Subcutaneous adipose tissue (tissue), 4 donors: ENCODE results near the gene MRPL39. TPM values are rescaled to one million over a fixed set of nuclear protein-coding genes. Genes with fewer than 3 reads are reported as not detected.

Experiments
- total RNA-seq, 4 donors: library from RNA; depleted of rRNA; stranded (reverse); fragments of >200 nt; gene quantifications; one replicate each; pipeline ENCODE4 v1.1.0, GENCODE V29; 2016
- TF ChIP-seq, protein P1 (sequence below): fragments of 450-650 bp; IDR thresholded peaks from one replicate; pipeline ENCODE4 v1.5.1; 2016; ENCODE audit warnings: low read depth, mild to moderate bottlenecking, control low read depth, antibody characterized with exemption, moderate library complexity

Gene MRPL39
- total RNA-seq, 4 donors from 2014 or later = 13.0 to 36.7 (median 16.2) TPM

DNA sequence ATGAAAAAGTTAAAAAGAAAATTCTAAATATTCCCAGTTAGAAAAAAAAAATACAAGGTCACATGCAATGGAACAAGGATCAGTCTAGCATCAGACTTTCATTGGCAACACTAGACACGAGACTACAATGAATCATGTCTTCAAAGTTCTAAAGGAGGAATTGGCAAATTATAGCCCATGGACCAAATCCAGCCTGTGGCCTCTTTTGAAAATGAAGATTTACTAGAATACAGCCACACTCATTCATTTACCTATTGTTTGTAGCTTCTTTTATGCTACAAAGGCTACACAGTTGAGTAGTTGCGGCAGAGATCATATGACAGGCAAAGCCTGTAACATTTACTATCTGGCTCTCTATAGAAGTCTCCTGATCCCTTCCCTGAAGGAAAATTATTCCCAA is 71.4 kb downstream of the MRPL39 start:
- TF ChIP-seq, protein P1, sequence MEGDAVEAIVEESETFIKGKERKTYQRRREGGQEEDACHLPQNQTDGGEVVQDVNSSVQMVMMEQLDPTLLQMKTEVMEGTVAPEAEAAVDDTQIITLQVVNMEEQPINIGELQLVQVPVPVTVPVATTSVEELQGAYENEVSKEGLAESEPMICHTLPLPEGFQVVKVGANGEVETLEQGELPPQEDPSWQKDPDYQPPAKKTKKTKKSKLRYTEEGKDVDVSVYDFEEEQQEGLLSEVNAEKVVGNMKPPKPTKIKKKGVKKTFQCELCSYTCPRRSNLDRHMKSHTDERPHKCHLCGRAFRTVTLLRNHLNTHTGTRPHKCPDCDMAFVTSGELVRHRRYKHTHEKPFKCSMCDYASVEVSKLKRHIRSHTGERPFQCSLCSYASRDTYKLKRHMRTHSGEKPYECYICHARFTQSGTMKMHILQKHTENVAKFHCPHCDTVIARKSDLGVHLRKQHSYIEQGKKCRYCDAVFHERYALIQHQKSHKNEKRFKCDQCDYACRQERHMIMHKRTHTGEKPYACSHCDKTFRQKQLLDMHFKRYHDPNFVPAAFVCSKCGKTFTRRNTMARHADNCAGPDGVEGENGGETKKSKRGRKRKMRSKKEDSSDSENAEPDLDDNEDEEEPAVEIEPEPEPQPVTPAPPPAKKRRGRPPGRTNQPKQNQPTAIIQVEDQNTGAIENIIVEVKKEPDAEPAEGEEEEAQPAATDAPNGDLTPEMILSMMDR = no peak

Other genes starting within 250 kb of the MRPL39 start
- 10 to 100 TPM in 3 of 4 donors, 1 to 10 TPM in 1; 4.4 to 21.1 (median 15.5) TPM for gene JAM2, start 31.8 kb upstream of the MRPL39 start, total RNA-seq
- 100 to 1,000 TPM; 103 to 310 (median 116) TPM for gene ATP5PF, start 127.4 kb upstream of the MRPL39 start, total RNA-seq
- gene GABPA, start 127.5 kb upstream of the MRPL39 start, total RNA-seq = 10 to 100 TPM; 25.8 to 39.9 (median 27.5) TPM